ENCODE data around the gene ACER2.
"Not testable (repeated sequence)": the region's sequence is repeated elsewhere in the genome, so short reads cannot be mapped to it uniquely, and the experiment has no call there.

ACER2 gene

GRCh38 chr9:19408693-19409400 lies at the start of gene ACER2:
TSS of gene ACER2 (plus strand) at chr9:19409009. CDS start at chr9:19409085, 76 bp downstream.
- peak; percentile 80 for FAIRE-seq

- FAIRE-seq: no peak
Measured at GRCh38 chr9:19369107-19369506, 39.7 kb upstream of the ACER2 start.

GRCh38 chr9:19371942-19372341 lies 36.9 kb upstream of the ACER2 start:
- FAIRE-seq: no peak

- no peak for FAIRE-seq
Measured at GRCh38 chr9:19372567-19372966, 36.2 kb upstream of the ACER2 start.

GRCh38 chr9:19373527-19373926 lies 35.3 kb upstream of the ACER2 start:
- no peak for FAIRE-seq

- no peak for FAIRE-seq
Measured at GRCh38 chr9:19375538-19375937, 33.3 kb upstream of the ACER2 start.

GRCh38 chr9:19376931-19377330 lies 31.9 kb upstream of the ACER2 start:
- FAIRE-seq: no peak

- no peak for FAIRE-seq
Measured at GRCh38 chr9:19378164-19378563, 30.6 kb upstream of the ACER2 start.

GRCh38 chr9:19378647-19379046 lies 30.2 kb upstream of the ACER2 start:
- no peak for FAIRE-seq

- no peak for FAIRE-seq
Measured at GRCh38 chr9:19379283-19379682, 29.5 kb upstream of the ACER2 start.

- FAIRE-seq: no peak
Measured at GRCh38 chr9:19379697-19380046, 29.1 kb upstream of the ACER2 start.

- FAIRE-seq: no peak
Measured at GRCh38 chr9:19380826-19381075, 28.1 kb upstream of the ACER2 start.

GRCh38 chr9:19381656-19382055 lies 27.2 kb upstream of the ACER2 start:
- FAIRE-seq: no peak

- FAIRE-seq: not testable (repeated sequence)
Measured at GRCh38 chr9:19385212-19385611, 23.6 kb upstream of the ACER2 start.

- no peak for FAIRE-seq
Measured at GRCh38 chr9:19385786-19386501, 22.9 kb upstream of the ACER2 start.

GRCh38 chr9:19386502-19387044 lies 22.2 kb upstream of the ACER2 start:
- no peak for FAIRE-seq

- FAIRE-seq: no peak
Measured at GRCh38 chr9:19387317-19387716, 21.5 kb upstream of the ACER2 start.

GRCh38 chr9:19389539-19389938 lies 19.3 kb upstream of the ACER2 start:
- not testable (repeated sequence) for FAIRE-seq

GRCh38 chr9:19397845-19398244 lies 11.0 kb upstream of the ACER2 start:
- no peak for FAIRE-seq

- FAIRE-seq: not testable (repeated sequence)
Measured at GRCh38 chr9:19403231-19403630, 5.6 kb upstream of the ACER2 start.

GRCh38 chr9:19404283-19405075 lies 4.3 kb upstream of the ACER2 start:
- no peak for FAIRE-seq

- no peak for FAIRE-seq
Measured at GRCh38 chr9:19405771-19406170, 3.0 kb upstream of the ACER2 start.

GRCh38 chr9:19408316-19408692 lies 505 bp upstream of the ACER2 start:
- FAIRE-seq: no peak

All from A204.1 (cell line).